Astrocyte (in vitro differentiated cells and primary cell): ENCODE measurements around the gene GPR158. TPM values are rescaled to one million over a fixed set of nuclear protein-coding genes. Genes with fewer than 3 reads are reported as not detected.

Experiments used
- DNase-seq: peaks from one replicate; pipeline ENCODE4 v3.0.0-alpha.2; 2010; ENCODE audit warnings: low read depth
- FAIRE-seq: peaks from 2 replicates; lab custom pipeline; 2011; peaks lifted over from hg19 to GRCh38; lab: Jason Lieb, UNC
- H2AFZ ChIP-seq: 2 replicates; pipeline ENCODE4 v1.6.0; 2012; ENCODE audit warnings: low read depth, low read length, inconsistent platforms
- H3K27ac ChIP-seq: 2 replicates; pipeline ENCODE4 v1.5.1; 2011; ENCODE audit warnings: low read depth, low read length, inconsistent platforms
- H3K27me3 ChIP-seq: 2 replicates; pipeline ENCODE4 v1.6.0; 2011; ENCODE audit warnings: low read length, inconsistent platforms; ENCODE audit not compliant: insufficient read depth
- H3K36me3 ChIP-seq: 2 replicates; pipeline ENCODE4 v1.5.1; 2011; ENCODE audit warnings: low read length, inconsistent platforms; ENCODE audit not compliant: insufficient read depth
- H3K4me1 ChIP-seq: 2 replicates; pipeline ENCODE4 v1.5.1; 2011; ENCODE audit warnings: low read length, inconsistent platforms; ENCODE audit not compliant: insufficient read depth
- H3K4me2 ChIP-seq: 2 replicates; pipeline ENCODE4 v1.6.0; 2012; ENCODE audit warnings: low read length, inconsistent platforms
- H3K4me3 ChIP-seq: 2 replicates; pipeline ENCODE4 v1.5.1; 2011; ENCODE audit warnings: low read depth, mild to moderate bottlenecking, low read length, inconsistent platforms; ENCODE audit not compliant: insufficient read depth
- H3K79me2 ChIP-seq: 2 replicates; pipeline ENCODE4 v1.6.0; 2012; ENCODE audit warnings: mild to moderate bottlenecking, low read length, inconsistent platforms; ENCODE audit not compliant: insufficient read depth
- H3K9ac ChIP-seq: 2 replicates; pipeline ENCODE4 v1.6.0; 2012; ENCODE audit warnings: mild to moderate bottlenecking, low read length, inconsistent platforms
- H3K9me3 ChIP-seq: 2 replicates; pipeline ENCODE4 v1.5.1; 2012; ENCODE audit warnings: low read depth, mild to moderate bottlenecking, low read length, inconsistent platforms; ENCODE audit not compliant: insufficient read depth
- H4K20me1 ChIP-seq: 2 replicates; pipeline ENCODE4 v1.6.0; 2012; ENCODE audit warnings: low read length, inconsistent platforms; ENCODE audit not compliant: insufficient read depth
- H3K27ac Mint-ChIP-seq: one replicate; pipeline ENCODE4 v1.8.0; 2021; ENCODE audit warnings: mild to moderate bottlenecking, mixed read lengths; ENCODE audit not compliant: unreplicated experiment
- H3K27me3 Mint-ChIP-seq: one replicate; pipeline ENCODE4 v1.8.0; 2021; ENCODE audit warnings: low read depth, mixed read lengths; ENCODE audit not compliant: unreplicated experiment
- H3K36me3 Mint-ChIP-seq: one replicate; pipeline ENCODE4 v1.8.0; 2021; ENCODE audit warnings: low read depth, mixed read lengths; ENCODE audit not compliant: unreplicated experiment
- H3K4me1 Mint-ChIP-seq: one replicate; pipeline ENCODE4 v1.8.0; 2021; ENCODE audit warnings: low read depth, mixed read lengths; ENCODE audit not compliant: unreplicated experiment
- H3K4me3 Mint-ChIP-seq: one replicate; pipeline ENCODE4 v1.8.0; 2021; ENCODE audit warnings: mild to moderate bottlenecking, moderate library complexity, mixed read lengths; ENCODE audit not compliant: unreplicated experiment
- H3K9me3 Mint-ChIP-seq: one replicate; pipeline ENCODE4 v1.8.0; 2021; ENCODE audit warnings: mild to moderate bottlenecking, mixed read lengths; ENCODE audit not compliant: unreplicated experiment
- EZH2 ChIP-seq: IDR thresholded peaks from 2 replicates; pipeline ENCODE4 v1.6.1; 2012; ENCODE audit warnings: mild to moderate bottlenecking, low read length, inconsistent platforms; ENCODE audit not compliant: insufficient read depth
- total RNA-seq: library from RNA; stranded (reverse); gene quantifications from 2 replicates; pipeline ENCODE4 v1.2.1, GENCODE V29; 2021
- TF ChIP-seq, protein P1 (sequence below): IDR thresholded peaks from 2 replicates; pipeline ENCODE4 v1.5.1; 2011; ENCODE audit warnings: low read depth, mild to moderate bottlenecking, inconsistent platforms, low read length, moderate library complexity; ENCODE audit not compliant: insufficient read depth

The GPR158 gene
- total RNA-seq, 1 donor from 2014 or later, result 0.27 TPM

DNA sequence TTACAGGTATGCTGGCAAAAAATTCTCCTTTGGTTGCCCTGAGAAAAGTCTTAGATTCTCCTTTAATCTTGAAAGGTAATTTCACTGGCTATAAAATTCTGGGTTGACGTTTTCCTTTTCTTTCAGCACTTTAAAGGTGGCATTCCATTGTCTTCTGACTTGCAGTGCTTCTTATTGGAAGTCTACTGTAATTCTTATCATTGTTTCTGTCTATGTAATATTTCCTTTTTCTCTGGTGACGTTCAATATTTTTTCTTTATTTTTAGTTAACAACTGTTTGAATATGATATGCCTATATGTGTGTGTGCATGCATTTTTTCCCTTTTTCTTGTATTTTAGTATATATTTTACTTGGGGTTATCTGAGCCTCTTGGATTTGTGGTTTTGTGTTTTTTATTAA, 111.0 kb downstream of the GPR158 start:
- TF ChIP-seq, protein P1, sequence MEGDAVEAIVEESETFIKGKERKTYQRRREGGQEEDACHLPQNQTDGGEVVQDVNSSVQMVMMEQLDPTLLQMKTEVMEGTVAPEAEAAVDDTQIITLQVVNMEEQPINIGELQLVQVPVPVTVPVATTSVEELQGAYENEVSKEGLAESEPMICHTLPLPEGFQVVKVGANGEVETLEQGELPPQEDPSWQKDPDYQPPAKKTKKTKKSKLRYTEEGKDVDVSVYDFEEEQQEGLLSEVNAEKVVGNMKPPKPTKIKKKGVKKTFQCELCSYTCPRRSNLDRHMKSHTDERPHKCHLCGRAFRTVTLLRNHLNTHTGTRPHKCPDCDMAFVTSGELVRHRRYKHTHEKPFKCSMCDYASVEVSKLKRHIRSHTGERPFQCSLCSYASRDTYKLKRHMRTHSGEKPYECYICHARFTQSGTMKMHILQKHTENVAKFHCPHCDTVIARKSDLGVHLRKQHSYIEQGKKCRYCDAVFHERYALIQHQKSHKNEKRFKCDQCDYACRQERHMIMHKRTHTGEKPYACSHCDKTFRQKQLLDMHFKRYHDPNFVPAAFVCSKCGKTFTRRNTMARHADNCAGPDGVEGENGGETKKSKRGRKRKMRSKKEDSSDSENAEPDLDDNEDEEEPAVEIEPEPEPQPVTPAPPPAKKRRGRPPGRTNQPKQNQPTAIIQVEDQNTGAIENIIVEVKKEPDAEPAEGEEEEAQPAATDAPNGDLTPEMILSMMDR, result no peak
- no peak for TF ChIP-seq EZH2
- Histone ChIP-seq H3K27ac (no peak overlapping the region), H4K20me1 (no peaks in the 10 kb centered on the region), H3K4me3 (no peak overlapping the region), H3K79me2 (no peaks in the 10 kb centered on the region), H2AFZ (no peak overlapping the region), H3K36me3 (no peaks in the 10 kb centered on the region), H3K4me1 (no peaks in the 10 kb centered on the region), H3K9me3 (no peaks in the 10 kb centered on the region), H3K9ac (no peak overlapping the region), H3K4me2 (no peak overlapping the region), H3K27me3 (no peaks in the 10 kb centered on the region)
- DNase-seq (no peak), FAIRE-seq (no peak)
- H3K9me3 Mint-ChIP-seq, result peaks cover 12% of the 10 kb centered on the region
- H3K36me3 Mint-ChIP-seq, result no peaks in the 10 kb centered on the region
- H3K27ac Mint-ChIP-seq, result no peak overlapping the region
- no peaks in the 10 kb centered on the region for H3K27me3 Mint-ChIP-seq
- peaks cover 4% of the 10 kb centered on the region for H3K4me1 Mint-ChIP-seq
- no peak overlapping the region for H3K4me3 Mint-ChIP-seq

DNA sequence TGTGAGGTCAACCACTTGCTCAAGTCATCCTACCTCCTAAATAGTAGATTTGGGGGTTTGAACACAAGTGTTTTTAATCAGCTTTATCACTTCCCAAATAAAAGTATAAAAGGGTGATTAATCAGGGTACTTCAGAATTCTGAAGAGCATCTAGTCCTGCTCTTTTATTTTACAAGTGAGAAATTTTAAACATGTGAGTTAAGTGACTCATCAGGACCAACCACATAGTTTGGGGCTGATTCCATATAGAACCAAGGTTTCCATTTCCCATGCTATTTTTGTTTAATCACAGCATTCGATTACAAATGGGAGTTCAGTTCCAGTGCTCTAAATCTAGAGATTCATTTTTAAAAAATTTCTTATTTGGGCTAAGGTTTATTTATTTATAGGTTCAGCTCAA, 113.4 kb downstream of the GPR158 start:
- Mint-ChIP-seq H3K27ac (peak overlapping the region; percentile 69), H3K4me1 (peaks cover 4% of the 10 kb centered on the region), H3K27me3 (no peaks in the 10 kb centered on the region), H3K4me3 (no peak overlapping the region), H3K9me3 (peaks cover 12% of the 10 kb centered on the region), H3K36me3 (no peaks in the 10 kb centered on the region)
- no peak for FAIRE-seq
- H3K4me1 ChIP-seq, result no peaks in the 10 kb centered on the region
- H3K4me2 ChIP-seq, result no peak overlapping the region
- H3K9ac ChIP-seq, result no peak overlapping the region
- H3K79me2 ChIP-seq, result no peaks in the 10 kb centered on the region
- H3K27ac ChIP-seq, result no peak overlapping the region
- no peak overlapping the region for H2AFZ ChIP-seq
- no peaks in the 10 kb centered on the region for H4K20me1 ChIP-seq
- peak; percentile 49 for DNase-seq
- TF ChIP-seq, protein P1, result no peak
- TF ChIP-seq EZH2, result no peak
- no peaks in the 10 kb centered on the region for H3K27me3 ChIP-seq
- H3K4me3 ChIP-seq, result no peak overlapping the region
- H3K9me3 ChIP-seq, result no peaks in the 10 kb centered on the region
- no peaks in the 10 kb centered on the region for H3K36me3 ChIP-seq

DNA sequence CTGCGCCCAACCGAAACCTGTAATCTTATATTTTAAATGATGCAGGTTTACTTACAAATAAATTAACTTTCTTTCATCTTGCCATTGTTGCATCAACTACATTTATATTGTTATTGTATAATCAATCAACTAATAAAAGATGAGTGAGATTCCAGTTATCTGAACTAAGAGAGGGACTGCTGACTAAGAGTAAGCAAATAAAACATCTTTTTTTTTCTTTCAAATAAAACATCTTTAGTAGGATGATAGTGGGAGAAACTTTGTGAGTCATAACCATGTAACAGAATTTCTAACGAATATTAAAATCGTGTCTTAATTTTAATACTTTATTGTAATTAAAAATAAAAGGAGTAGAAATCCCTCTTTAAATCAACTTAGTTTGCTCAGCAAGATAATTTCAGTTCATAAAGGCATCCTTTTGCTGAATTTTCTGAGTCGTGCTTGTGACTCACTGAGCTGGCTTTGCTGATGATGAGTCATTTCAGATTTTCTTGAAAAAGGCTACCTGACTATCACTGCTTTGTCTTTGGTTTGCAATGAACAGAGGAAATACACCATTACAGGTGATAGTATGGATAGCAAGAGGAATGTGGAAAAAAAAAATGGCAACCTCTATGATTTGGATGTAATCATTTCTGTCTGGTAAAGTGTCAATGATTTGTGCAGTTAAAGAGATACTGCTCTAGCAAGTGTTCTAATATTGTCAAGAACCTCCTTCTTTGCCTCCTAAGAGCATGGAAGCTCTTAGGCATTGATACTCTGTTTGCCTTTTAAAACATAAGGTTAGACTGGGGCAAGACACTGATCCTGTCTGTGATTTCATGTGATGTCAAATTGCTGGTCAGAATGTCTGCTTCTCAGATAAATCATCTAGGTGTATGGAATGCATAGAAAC, 119.5 kb downstream of the GPR158 start:
- Histone ChIP-seq H3K4me2 (no peak overlapping the region), H3K27me3 (no peaks in the 10 kb centered on the region), H3K27ac (no peak overlapping the region), H3K79me2 (no peaks in the 10 kb centered on the region), H3K9me3 (no peaks in the 10 kb centered on the region), H2AFZ (no peak overlapping the region), H3K4me3 (no peak overlapping the region), H3K36me3 (no peaks in the 10 kb centered on the region), H4K20me1 (no peaks in the 10 kb centered on the region), H3K4me1 (no peaks in the 10 kb centered on the region), H3K9ac (no peak overlapping the region)
- H3K27me3 Mint-ChIP-seq, result no peaks in the 10 kb centered on the region
- no peaks in the 10 kb centered on the region for H3K9me3 Mint-ChIP-seq
- no peak overlapping the region for H3K27ac Mint-ChIP-seq
- H3K4me3 Mint-ChIP-seq, result no peak overlapping the region
- FAIRE-seq (no peak), DNase-seq (peak; percentile 55)
- H3K36me3 Mint-ChIP-seq, result no peaks in the 10 kb centered on the region
- no peak for TF ChIP-seq EZH2
- TF ChIP-seq, protein P1, result no peak
- peaks cover 9% of the 10 kb centered on the region for H3K4me1 Mint-ChIP-seq
